Sigmoid colon (tissue), 4 donors: ENCODE data around the gene LY6G6D.

Source experiments
- POLR2A ChIP-seq, 2 donors: fragments of 450-650 bp; IDR thresholded peaks; one replicate each; pipeline ENCODE4 v1.6.1; 2016; ENCODE audit warnings: antibody characterized with exemption in 2 of 2, mild to moderate bottlenecking in 2 of 2, moderate library complexity in 2 of 2
- POLR2AphosphoS5 ChIP-seq, 4 donors: sonication (generic); formaldehyde crosslinking; IDR thresholded peaks; one replicate each; pipeline ENCODE4 v1.6.1; 2017; ENCODE audit warnings: antibody characterized with exemption in 4 of 4
- TF ChIP-seq, protein P1 (sequence below), 4 experiments: fragments of 450-650 bp in 3 of 4; fragments of 200-600 bp in 1 of 4; IDR thresholded peaks; one replicate each; pipeline ENCODE4 v1.5.1; 2016 to 2019; ENCODE audit warnings: antibody characterized with exemption in 4 of 4, mild to moderate bottlenecking in 3 of 4, moderate library complexity in 2 of 4

GRCh38 chr6:31697555-31697954 lies 17.6 kb upstream of the LY6G6D start:
- TF ChIP-seq, protein P1, sequence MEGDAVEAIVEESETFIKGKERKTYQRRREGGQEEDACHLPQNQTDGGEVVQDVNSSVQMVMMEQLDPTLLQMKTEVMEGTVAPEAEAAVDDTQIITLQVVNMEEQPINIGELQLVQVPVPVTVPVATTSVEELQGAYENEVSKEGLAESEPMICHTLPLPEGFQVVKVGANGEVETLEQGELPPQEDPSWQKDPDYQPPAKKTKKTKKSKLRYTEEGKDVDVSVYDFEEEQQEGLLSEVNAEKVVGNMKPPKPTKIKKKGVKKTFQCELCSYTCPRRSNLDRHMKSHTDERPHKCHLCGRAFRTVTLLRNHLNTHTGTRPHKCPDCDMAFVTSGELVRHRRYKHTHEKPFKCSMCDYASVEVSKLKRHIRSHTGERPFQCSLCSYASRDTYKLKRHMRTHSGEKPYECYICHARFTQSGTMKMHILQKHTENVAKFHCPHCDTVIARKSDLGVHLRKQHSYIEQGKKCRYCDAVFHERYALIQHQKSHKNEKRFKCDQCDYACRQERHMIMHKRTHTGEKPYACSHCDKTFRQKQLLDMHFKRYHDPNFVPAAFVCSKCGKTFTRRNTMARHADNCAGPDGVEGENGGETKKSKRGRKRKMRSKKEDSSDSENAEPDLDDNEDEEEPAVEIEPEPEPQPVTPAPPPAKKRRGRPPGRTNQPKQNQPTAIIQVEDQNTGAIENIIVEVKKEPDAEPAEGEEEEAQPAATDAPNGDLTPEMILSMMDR (IDR thresholded peaks at IDR 0.05): no peak
- TF ChIP-seq POLR2A (IDR thresholded peaks at IDR 0.05) (no peak), POLR2AphosphoS5 (IDR thresholded peaks at IDR 0.05) (no peak)
